Breast epithelium (tissue), 3 donors: Measurements from ENCODE around the gene BABAM2.

Experiments used
- POLR2A ChIP-seq: fragments of 450-650 bp; IDR thresholded peaks from one replicate; pipeline ENCODE4 v1.6.1; 2016; ENCODE audit warnings: antibody characterized with exemption, mild to moderate bottlenecking, moderate library complexity
- POLR2AphosphoS5 ChIP-seq, 3 donors: sonication (generic); formaldehyde crosslinking; IDR thresholded peaks; one replicate each; pipeline ENCODE4 v1.6.1; 2017; ENCODE audit warnings: antibody characterized with exemption in 3 of 3
- TF ChIP-seq, protein P1 (sequence below), 3 donors: fragments of 450-650 bp; IDR thresholded peaks; one replicate each; pipeline ENCODE4 v1.5.1; 2016 to 2017; ENCODE audit warnings: antibody characterized with exemption in 3 of 3, mild to moderate bottlenecking in 3 of 3, moderate library complexity in 3 of 3

DNA sequence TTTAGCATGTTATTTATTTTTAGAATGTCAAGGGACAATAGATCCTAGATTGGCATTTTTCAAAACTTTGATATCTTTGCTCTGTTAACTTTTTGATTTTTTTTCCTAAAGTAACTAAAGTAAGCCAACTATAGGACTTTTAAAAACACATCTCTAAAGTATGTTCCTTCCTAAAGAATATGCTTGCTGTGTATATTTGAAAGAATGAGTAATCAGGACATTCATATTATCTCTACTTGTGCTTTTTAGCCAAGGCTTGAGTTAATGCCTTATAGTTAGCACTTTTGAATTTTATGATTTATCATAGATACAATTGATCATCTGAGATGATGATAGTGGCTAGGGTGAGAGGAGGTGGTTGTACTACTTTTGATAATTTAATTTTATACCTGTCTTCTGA lies 93.6 kb downstream of the BABAM2 start:
- TF ChIP-seq, protein P1, sequence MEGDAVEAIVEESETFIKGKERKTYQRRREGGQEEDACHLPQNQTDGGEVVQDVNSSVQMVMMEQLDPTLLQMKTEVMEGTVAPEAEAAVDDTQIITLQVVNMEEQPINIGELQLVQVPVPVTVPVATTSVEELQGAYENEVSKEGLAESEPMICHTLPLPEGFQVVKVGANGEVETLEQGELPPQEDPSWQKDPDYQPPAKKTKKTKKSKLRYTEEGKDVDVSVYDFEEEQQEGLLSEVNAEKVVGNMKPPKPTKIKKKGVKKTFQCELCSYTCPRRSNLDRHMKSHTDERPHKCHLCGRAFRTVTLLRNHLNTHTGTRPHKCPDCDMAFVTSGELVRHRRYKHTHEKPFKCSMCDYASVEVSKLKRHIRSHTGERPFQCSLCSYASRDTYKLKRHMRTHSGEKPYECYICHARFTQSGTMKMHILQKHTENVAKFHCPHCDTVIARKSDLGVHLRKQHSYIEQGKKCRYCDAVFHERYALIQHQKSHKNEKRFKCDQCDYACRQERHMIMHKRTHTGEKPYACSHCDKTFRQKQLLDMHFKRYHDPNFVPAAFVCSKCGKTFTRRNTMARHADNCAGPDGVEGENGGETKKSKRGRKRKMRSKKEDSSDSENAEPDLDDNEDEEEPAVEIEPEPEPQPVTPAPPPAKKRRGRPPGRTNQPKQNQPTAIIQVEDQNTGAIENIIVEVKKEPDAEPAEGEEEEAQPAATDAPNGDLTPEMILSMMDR (IDR thresholded peaks at IDR 0.05), result no peak
- TF ChIP-seq POLR2A, result no peak
- no peak for TF ChIP-seq POLR2AphosphoS5 (IDR thresholded peaks at IDR 0.05)
